LNCaP clone FGC (cell line): ENCODE results near the gene TMEM164.

Experiments used
- DNase-seq: peaks from one replicate; pipeline ENCODE4 v3.0.0-alpha.2; 2011; ENCODE audit warnings: low read depth
- H3K4me3 ChIP-seq: 2 replicates; pipeline ENCODE4 v1.5.1; 2011; ENCODE audit warnings: mild to moderate bottlenecking, low read depth, low read length, control low read depth
- TF ChIP-seq, protein P1 (sequence below): IDR thresholded peaks from 2 replicates; pipeline ENCODE4 v1.5.1; 2012; ENCODE audit warnings: mild to moderate bottlenecking; ENCODE audit not compliant: control insufficient read depth, insufficient read depth; ENCODE audit errors: extremely low read depth

The TMEM164 gene

DNA sequence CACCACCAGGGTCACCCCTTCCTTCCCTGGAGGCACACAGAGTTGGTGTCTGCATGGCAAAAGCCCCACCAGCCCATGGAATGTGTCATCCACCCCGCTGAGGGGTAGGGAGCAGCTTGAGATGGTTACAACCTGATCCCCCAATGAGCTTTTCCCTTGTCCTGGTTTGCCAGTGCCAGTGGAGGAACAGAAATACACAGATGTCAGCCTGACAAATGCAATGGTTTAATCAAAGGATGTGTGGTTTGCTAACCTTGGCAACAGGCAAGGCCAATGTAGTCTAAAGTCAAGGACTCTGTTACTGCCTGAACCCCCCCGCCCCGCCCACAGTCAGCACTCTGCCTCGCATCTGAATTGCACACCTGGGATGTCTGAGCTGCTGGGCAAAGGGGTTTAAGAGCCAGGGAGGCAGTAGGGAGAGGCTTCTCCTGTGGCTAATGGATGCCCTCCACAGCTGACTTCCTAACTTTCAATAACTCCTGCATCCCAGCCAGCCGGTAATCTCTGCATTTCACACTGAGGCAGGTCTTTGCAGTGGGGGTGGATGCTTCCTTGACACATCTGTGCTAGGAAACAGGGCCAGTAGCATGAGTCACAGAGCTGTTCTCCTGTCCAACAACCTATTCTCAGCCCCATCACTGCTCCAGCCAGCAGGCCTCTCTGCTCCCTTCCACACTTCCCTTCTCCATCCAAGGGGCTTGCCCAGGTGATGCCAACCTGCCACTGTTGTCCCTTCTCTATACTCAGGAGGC lies 177.4 kb downstream of the TMEM164 start:
- TF ChIP-seq, protein P1, sequence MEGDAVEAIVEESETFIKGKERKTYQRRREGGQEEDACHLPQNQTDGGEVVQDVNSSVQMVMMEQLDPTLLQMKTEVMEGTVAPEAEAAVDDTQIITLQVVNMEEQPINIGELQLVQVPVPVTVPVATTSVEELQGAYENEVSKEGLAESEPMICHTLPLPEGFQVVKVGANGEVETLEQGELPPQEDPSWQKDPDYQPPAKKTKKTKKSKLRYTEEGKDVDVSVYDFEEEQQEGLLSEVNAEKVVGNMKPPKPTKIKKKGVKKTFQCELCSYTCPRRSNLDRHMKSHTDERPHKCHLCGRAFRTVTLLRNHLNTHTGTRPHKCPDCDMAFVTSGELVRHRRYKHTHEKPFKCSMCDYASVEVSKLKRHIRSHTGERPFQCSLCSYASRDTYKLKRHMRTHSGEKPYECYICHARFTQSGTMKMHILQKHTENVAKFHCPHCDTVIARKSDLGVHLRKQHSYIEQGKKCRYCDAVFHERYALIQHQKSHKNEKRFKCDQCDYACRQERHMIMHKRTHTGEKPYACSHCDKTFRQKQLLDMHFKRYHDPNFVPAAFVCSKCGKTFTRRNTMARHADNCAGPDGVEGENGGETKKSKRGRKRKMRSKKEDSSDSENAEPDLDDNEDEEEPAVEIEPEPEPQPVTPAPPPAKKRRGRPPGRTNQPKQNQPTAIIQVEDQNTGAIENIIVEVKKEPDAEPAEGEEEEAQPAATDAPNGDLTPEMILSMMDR, result no peak
- no peak for DNase-seq
- no peak overlapping the region for H3K4me3 ChIP-seq

- DNase-seq, result no peak
- TF ChIP-seq, protein P1, result no peak
- H3K4me3 ChIP-seq, result no peak overlapping the region
These were observed 178.0 kb downstream of the TMEM164 start for GRCh38 chrX:110180928-110181310.

GRCh38 chrX:110181459-110182137 lies 178.7 kb downstream of the TMEM164 start:
- no peak overlapping the region for H3K4me3 ChIP-seq
- DNase-seq, result no peak
- TF ChIP-seq, protein P1, result no peak

GRCh38 chrX:110182362-110182761 lies 179.4 kb downstream of the TMEM164 start:
- TF ChIP-seq, protein P1, result no peak
- no peak for DNase-seq
- H3K4me3 ChIP-seq, result no peak overlapping the region

- no peak for DNase-seq
- TF ChIP-seq, protein P1, result no peak
- H3K4me3 ChIP-seq, result no peak overlapping the region
These were observed 180.0 kb downstream of the TMEM164 start for GRCh38 chrX:110182865-110183264.

- H3K4me3 ChIP-seq, result no peak overlapping the region
- no peak for DNase-seq
- TF ChIP-seq, protein P1, result no peak
These were observed 180.4 kb downstream of the TMEM164 start for GRCh38 chrX:110183314-110183713.
